Karpas-422 (cell line): ENCODE data around the gene RBP2. TPM values are rescaled to one million over a fixed set of nuclear protein-coding genes. Genes with fewer than 3 reads are reported as not detected.
A peak's percentile ranks its signal among the peaks of the same experiment; 100 is the strongest.

Source experiments
- DNase-seq: peaks from one replicate; pipeline ENCODE4 v3.0.0-alpha.2; 2015
- H2AFZ ChIP-seq: fragments of 200-600 bp; sonication (generic); 2 replicates; pipeline ENCODE4 v1.6.1; 2014; ENCODE audit warnings: antibody characterized with exemption, low read length, mixed read lengths
- H3K27ac ChIP-seq: fragments of 200-600 bp; sonication (generic); 2 replicates; pipeline ENCODE4 v1.5.1; 2014; ENCODE audit warnings: mild to moderate bottlenecking, low read length, moderate library complexity
- H3K27me3 ChIP-seq: fragments of 200-600 bp; sonication (generic); 2 replicates; pipeline ENCODE4 v1.6.1; 2014; ENCODE audit warnings: low read length, mixed read lengths
- H3K36me3 ChIP-seq: fragments of 200-600 bp; sonication (generic); 2 replicates; pipeline ENCODE4 v1.6.1; 2014; ENCODE audit warnings: low read length, mixed read lengths; ENCODE audit not compliant: insufficient read depth
- H3K4me1 ChIP-seq: fragments of 200-600 bp; sonication (generic); 2 replicates; pipeline ENCODE4 v1.6.1; 2014; ENCODE audit warnings: mild to moderate bottlenecking, low read length, mixed read lengths
- H3K4me2 ChIP-seq: fragments of 200-600 bp; sonication (generic); 2 replicates; pipeline ENCODE4 v1.6.1; 2014; ENCODE audit warnings: low read length, low read depth, mild to moderate bottlenecking; ENCODE audit not compliant: poor library complexity, severe bottlenecking
- H3K4me3 ChIP-seq: fragments of 200-600 bp; sonication (generic); 2 replicates; pipeline ENCODE4 v1.5.1; 2014; ENCODE audit warnings: mild to moderate bottlenecking, antibody characterized with exemption, low read length, mixed read lengths
- H3K79me2 ChIP-seq: fragments of 200-600 bp; sonication (generic); 2 replicates; pipeline ENCODE4 v1.6.1; 2014; ENCODE audit warnings: mild to moderate bottlenecking, low read length, mixed read lengths
- H3K9ac ChIP-seq: fragments of 200-600 bp; sonication (generic); 2 replicates; pipeline ENCODE4 v1.6.0; 2014; ENCODE audit warnings: low read length
- H3K9me2 ChIP-seq: fragments of 200-600 bp; sonication (generic), shearing (Covaris generic); replicated peaks from 2 replicates; pipeline ENCODE4 v1.6.0; 2014; ENCODE audit warnings: mild to moderate bottlenecking, low read length, moderate library complexity; ENCODE audit not compliant: insufficient read depth
- H3K9me3 ChIP-seq: fragments of 300-700, 200-600 bp; sonication (generic); 2 replicates; pipeline ENCODE4 v1.6.1; 2014; ENCODE audit warnings: low read length, mixed read lengths
- H4K20me1 ChIP-seq: fragments of 200-600 bp; sonication (generic); 2 replicates; pipeline ENCODE4 v1.6.1; 2014; ENCODE audit warnings: mild to moderate bottlenecking, antibody characterized with exemption, low read length, low read depth; ENCODE audit not compliant: insufficient read depth
- total RNA-seq: library from RNA; depleted of rRNA; stranded (reverse); fragments of >200 nt; shearing (Covaris generic); gene quantifications from 2 replicates; pipeline ENCODE4 v1.2.3, GENCODE V29; 2014; ENCODE audit warnings: low replicate concordance

Gene RBP2
- total RNA-seq, 1 experiment from 2014 or later, result not detected

DNA sequence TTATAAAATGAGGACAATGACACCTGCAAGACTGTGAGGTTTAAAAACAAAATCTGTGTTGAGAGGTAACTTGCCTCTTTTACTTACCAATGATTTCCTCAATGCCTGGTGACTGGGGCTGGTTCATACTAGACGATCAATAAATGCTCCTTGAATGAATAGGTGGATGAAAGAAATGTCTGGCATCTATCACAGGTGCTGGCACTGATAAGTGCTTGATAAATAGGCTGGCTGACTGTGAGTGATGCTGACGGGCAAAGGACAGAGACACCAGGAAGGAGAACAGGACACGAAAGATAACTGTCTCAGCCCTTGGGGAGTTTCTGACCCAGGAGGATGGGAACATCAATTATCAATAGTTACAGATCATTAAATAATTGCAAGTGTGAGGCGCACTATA lies 31.9 kb downstream of the RBP2 start:
- DNase-seq, result no peak
- no peaks in the 10 kb centered on the region for H3K36me3 ChIP-seq
- H4K20me1 ChIP-seq, result no peaks in the 10 kb centered on the region
- H3K27me3 ChIP-seq, result no peaks in the 10 kb centered on the region
- H3K79me2 ChIP-seq, result no peaks in the 10 kb centered on the region
- H3K9ac ChIP-seq, result no peak overlapping the region
- no peaks in the 10 kb centered on the region for H3K9me2 ChIP-seq
- no peak overlapping the region for H3K4me3 ChIP-seq
- H2AFZ ChIP-seq, result no peak overlapping the region
- H3K4me2 ChIP-seq, result no peak overlapping the region
- no peak overlapping the region for H3K27ac ChIP-seq
- H3K4me1 ChIP-seq, result no peaks in the 10 kb centered on the region
- H3K9me3 ChIP-seq, result no peaks in the 10 kb centered on the region

DNA sequence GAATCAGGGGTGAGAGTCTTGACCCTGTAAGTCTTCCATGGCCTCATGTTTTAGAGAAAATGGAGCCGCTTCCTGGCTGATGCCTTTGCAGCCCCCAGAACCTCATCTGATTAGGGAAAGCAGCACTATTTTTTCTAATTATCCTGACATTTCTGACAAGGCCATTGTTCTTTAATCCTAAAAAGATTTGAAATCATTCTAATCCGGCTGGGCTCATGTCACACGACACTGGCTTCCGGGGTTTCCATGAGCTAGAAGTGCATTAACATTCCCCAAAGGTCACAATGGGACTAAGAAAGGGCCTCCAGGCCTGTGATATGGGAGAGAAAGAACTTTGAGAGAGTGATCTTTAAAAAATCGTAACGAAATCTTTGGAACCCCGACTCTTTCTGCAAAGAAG lies 33.1 kb downstream of the RBP2 start:
- no peak overlapping the region for H2AFZ ChIP-seq
- no peak overlapping the region for H3K4me3 ChIP-seq
- H3K79me2 ChIP-seq, result no peaks in the 10 kb centered on the region
- no peaks in the 10 kb centered on the region for H3K9me2 ChIP-seq
- H3K9me3 ChIP-seq, result no peaks in the 10 kb centered on the region
- no peak overlapping the region for H3K27ac ChIP-seq
- no peaks in the 10 kb centered on the region for H4K20me1 ChIP-seq
- H3K4me1 ChIP-seq, result no peaks in the 10 kb centered on the region
- H3K36me3 ChIP-seq, result no peaks in the 10 kb centered on the region
- DNase-seq, result peak; percentile 38
- no peak overlapping the region for H3K4me2 ChIP-seq
- no peak overlapping the region for H3K9ac ChIP-seq
- H3K27me3 ChIP-seq, result no peaks in the 10 kb centered on the region

DNA sequence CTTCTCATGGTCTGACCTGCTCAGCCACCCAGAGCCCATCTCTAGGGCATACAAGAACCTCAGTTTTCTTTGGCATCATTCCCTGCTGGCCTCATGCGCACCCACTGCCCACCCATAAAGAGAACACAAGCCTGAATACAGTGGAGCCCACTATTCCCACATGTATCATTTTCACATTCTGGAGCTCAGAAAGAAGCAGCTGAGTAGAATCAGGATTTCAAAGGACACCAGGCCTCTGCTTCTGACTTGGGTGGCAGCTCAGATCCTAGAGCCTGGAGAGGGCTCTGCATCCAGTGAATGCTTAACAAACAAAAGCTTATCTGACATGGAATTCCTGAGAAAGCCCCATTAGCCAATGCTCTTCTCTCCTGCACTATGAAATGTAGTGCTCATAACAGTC lies 34.7 kb downstream of the RBP2 start:
- Histone ChIP-seq H2AFZ (no peak overlapping the region), H3K79me2 (no peaks in the 10 kb centered on the region), H3K4me2 (no peak overlapping the region), H3K4me3 (no peak overlapping the region), H3K36me3 (no peaks in the 10 kb centered on the region), H3K27ac (no peak overlapping the region), H3K27me3 (no peaks in the 10 kb centered on the region), H3K9ac (no peak overlapping the region), H3K9me3 (no peaks in the 10 kb centered on the region), H3K4me1 (no peaks in the 10 kb centered on the region), H4K20me1 (no peaks in the 10 kb centered on the region), H3K9me2 (no peaks in the 10 kb centered on the region)
- DNase-seq, result peak; percentile 29

GRCh38 chr3:139440639-139441556 lies 35.4 kb downstream of the RBP2 start:
- no peak overlapping the region for H3K27ac ChIP-seq
- DNase-seq, result peak; percentile 2

GRCh38 chr3:139439278-139439677 lies 37.0 kb downstream of the RBP2 start:
- Histone ChIP-seq H2AFZ (no peak overlapping the region), H3K9me2 (no peaks in the 10 kb centered on the region), H3K36me3 (no peaks in the 10 kb centered on the region), H3K27me3 (no peaks in the 10 kb centered on the region), H3K4me3 (no peak overlapping the region), H3K4me1 (no peaks in the 10 kb centered on the region), H4K20me1 (no peaks in the 10 kb centered on the region), H3K27ac (no peak overlapping the region), H3K4me2 (no peak overlapping the region), H3K9ac (no peak overlapping the region), H3K9me3 (no peaks in the 10 kb centered on the region), H3K79me2 (no peaks in the 10 kb centered on the region)
- no peak for DNase-seq

More at GRCh38 chr3:139440639-139441556, 35.4 kb downstream of the RBP2 start:
- Histone ChIP-seq H3K4me2 (no peak overlapping the region), H3K4me1 (no peaks in the 10 kb centered on the region), H3K9me3 (no peaks in the 10 kb centered on the region), H2AFZ (no peak overlapping the region), H3K36me3 (no peaks in the 10 kb centered on the region), H4K20me1 (no peaks in the 10 kb centered on the region), H3K79me2 (no peaks in the 10 kb centered on the region), H3K9ac (no peak overlapping the region), H3K9me2 (no peaks in the 10 kb centered on the region), H3K4me3 (no peak overlapping the region), H3K27me3 (no peaks in the 10 kb centered on the region)

DNA sequence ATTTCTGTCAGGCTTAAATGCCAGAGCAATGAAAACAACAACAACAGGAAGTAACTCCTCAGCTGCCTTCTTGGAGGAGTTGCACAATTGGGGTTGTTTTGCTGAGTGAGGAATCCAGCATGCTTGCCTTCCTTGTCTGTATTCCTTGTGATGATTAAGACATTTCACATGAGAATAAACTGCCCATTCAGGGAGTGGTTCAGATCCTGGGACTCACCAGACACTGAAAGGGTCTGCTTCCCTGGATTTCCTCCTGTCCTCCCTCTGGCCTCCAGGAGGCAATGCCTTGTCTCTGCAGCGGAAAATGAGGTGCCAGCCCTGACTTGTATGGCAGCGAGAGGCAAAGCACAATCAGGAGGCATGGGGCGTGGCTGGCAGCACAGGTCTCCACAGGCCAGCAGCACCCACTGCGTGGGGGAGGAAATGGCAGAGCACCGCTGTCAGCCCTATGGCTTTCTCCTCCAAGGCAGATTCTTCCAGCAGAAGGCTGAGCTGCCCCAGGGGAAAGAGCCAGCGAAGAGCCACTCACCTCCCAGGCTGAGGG lies 41.5 kb downstream of the RBP2 start:
- Histone ChIP-seq H3K27me3 (no peaks in the 10 kb centered on the region), H2AFZ (no peak overlapping the region), H3K9me3 (no peaks in the 10 kb centered on the region), H3K4me1 (no peaks in the 10 kb centered on the region), H3K27ac (no peak overlapping the region), H3K36me3 (no peaks in the 10 kb centered on the region), H3K79me2 (no peaks in the 10 kb centered on the region), H4K20me1 (no peaks in the 10 kb centered on the region), H3K9me2 (no peaks in the 10 kb centered on the region), H3K9ac (no peak overlapping the region), H3K4me3 (no peak overlapping the region), H3K4me2 (no peak overlapping the region)
- DNase-seq, result no peak

DNA sequence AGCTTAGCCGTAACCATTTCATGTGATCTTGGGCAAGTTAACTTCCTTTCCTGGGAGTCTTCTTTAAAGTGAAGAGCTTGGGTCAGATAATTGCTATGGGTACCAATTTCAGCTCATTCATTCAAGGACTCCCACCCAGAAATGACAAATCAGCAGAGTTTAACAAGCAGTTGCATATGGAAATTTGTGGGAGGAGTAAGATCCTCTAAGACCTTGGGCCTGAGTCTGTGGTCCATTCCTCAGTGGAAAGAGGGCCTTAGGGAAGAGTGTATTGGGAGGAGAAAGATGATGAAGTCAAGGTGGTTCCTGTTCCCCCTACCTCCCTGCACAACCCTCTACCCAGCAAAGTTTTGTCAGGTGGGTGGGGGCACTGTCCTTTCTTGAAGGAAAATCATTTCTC lies 42.1 kb downstream of the RBP2 start:
- H4K20me1 ChIP-seq, result no peaks in the 10 kb centered on the region
- no peaks in the 10 kb centered on the region for H3K27me3 ChIP-seq
- no peak for DNase-seq
- no peak overlapping the region for H3K4me3 ChIP-seq
- H3K36me3 ChIP-seq, result no peaks in the 10 kb centered on the region
- H3K4me1 ChIP-seq, result no peaks in the 10 kb centered on the region
- H2AFZ ChIP-seq, result no peak overlapping the region
- no peaks in the 10 kb centered on the region for H3K79me2 ChIP-seq
- H3K9me2 ChIP-seq, result no peaks in the 10 kb centered on the region
- no peaks in the 10 kb centered on the region for H3K9me3 ChIP-seq
- H3K9ac ChIP-seq, result no peak overlapping the region
- H3K4me2 ChIP-seq, result no peak overlapping the region
- H3K27ac ChIP-seq, result no peak overlapping the region

GRCh38 chr3:139433089-139433488 lies 43.2 kb downstream of the RBP2 start:
- no peak overlapping the region for H3K27ac ChIP-seq
- no peaks in the 10 kb centered on the region for H3K27me3 ChIP-seq
- no peak overlapping the region for H3K4me3 ChIP-seq
- no peaks in the 10 kb centered on the region for H3K9me2 ChIP-seq
- no peaks in the 10 kb centered on the region for H3K79me2 ChIP-seq
- DNase-seq, result no peak
- no peak overlapping the region for H3K4me2 ChIP-seq
- H2AFZ ChIP-seq, result no peak overlapping the region
- H3K36me3 ChIP-seq, result no peaks in the 10 kb centered on the region
- H4K20me1 ChIP-seq, result no peaks in the 10 kb centered on the region
- no peaks in the 10 kb centered on the region for H3K9me3 ChIP-seq
- no peaks in the 10 kb centered on the region for H3K4me1 ChIP-seq
- H3K9ac ChIP-seq, result no peak overlapping the region
